PFSK-1 (cell line): ENCODE measurements around the gene GPR137B.

Experiments
- FOXP2 ChIP-seq: optimal IDR thresholded peaks from 2 replicates; pipeline ENCODE3; 2011; ENCODE audit warnings: borderline replicate concordance, control low read depth, inconsistent platforms; ENCODE audit not compliant: insufficient read depth; ENCODE audit errors: extremely low read length, extremely low read depth
- POLR2AphosphoS5 ChIP-seq: IDR thresholded peaks from 2 replicates; pipeline ENCODE4 v1.6.1; 2012; ENCODE audit warnings: low read depth, mild to moderate bottlenecking, control low read depth, low read length, moderate library complexity
- SIN3A ChIP-seq: IDR thresholded peaks from 2 replicates; pipeline ENCODE4 v1.6.1; 2012; ENCODE audit warnings: mild to moderate bottlenecking, low read length, moderate library complexity, borderline replicate concordance; ENCODE audit not compliant: insufficient read depth
- TAF1 ChIP-seq: IDR thresholded peaks from 2 replicates; pipeline ENCODE4 v1.6.1; 2012; ENCODE audit warnings: low read length, control low read depth, borderline replicate concordance; ENCODE audit not compliant: insufficient read depth

DNA sequence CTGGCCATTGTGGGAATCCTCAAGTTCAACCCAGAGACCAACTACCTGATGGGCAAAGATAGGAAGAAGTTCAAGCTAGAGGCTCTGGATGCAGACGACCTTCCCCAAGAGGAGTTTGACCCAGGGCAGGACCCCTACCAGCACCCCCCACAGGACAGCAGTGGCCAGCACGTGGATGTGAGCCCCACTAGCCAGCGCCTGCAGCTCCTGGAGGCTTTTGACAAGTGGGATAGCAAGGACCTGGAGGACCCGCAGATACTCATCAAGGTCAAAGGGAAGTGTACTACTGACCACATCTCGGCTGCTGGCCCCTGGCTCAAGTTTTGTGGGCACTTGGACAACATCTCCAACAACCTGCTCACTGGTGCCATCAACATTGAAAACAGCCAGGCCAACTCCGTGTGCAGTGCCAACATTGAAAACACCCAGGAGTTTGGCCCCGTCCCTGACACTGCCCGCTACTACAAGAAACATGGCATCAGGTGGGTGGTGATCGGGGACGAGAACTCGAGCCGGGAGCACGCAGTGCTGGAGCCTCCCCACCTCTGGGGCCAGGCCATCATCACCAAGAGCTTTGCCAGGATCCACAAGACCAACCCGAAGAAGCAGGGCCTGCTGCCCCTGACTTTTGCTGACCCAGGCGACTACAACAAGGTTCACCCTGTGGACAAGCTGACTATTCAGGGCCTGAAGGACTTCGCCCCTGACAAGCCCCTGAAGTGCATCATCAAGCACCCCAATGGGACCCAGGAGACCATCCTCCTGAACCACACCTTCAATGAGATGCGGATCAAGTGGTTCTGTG is 30.6 kb upstream of the GPR137B start:
- TF ChIP-seq FOXP2 (no peak), POLR2AphosphoS5 (no peak), SIN3A (no peak), TAF1 (no peak)
